ENCODE data around the gene TMEM132D. TPM values are rescaled to one million over a fixed set of nuclear protein-coding genes. Genes with fewer than 3 reads are reported as not detected.

TMEM132D gene
- total and polyA plus RNA-seq, 8 donors = 0.19 to 2.8 (median 0.46) TPM

GRCh38 chr12:129372348-129372747 lies 531.5 kb downstream of the TMEM132D start:
- Histone ChIP-seq H3K4me1 (no peaks in the 10 kb centered on the region), H3K4me3 (no peak overlapping the region), H3K36me3 (no peaks in the 10 kb centered on the region), H3K27me3 (peaks cover 0 to 8% (median 0%) of the 10 kb centered on the region in 4 donors), H3K27ac (no peak overlapping the region), H3K9me3 (no peaks in the 10 kb centered on the region)
- WGBS, 2 donors = 71 to 80% methylated on average over 2 of the region's 2 CpGs
- no peak for FAIRE-seq
- no peak for ATAC-seq
- TF ChIP-seq CTCF (IDR thresholded peaks at IDR 0.05) = no peak
- no peak for DNase-seq
- intact Hi-C loops (cut with DNase I) = no loop called here

GRCh38 chr12:129371268-129371667 lies 532.6 kb downstream of the TMEM132D start:
- no peak for TF ChIP-seq CTCF (IDR thresholded peaks at IDR 0.05)

GRCh38 chr12:129366656-129367055 lies 537.2 kb downstream of the TMEM132D start:
- WGBS, 2 donors = 73 to 76% methylated on average over 9 of the region's 9 CpGs
- no peak for TF ChIP-seq CTCF (IDR thresholded peaks at IDR 0.05)
- Histone ChIP-seq H3K4me3 (no peak overlapping the region), H3K27me3 (peaks cover 0 to 15% (median 0%) of the 10 kb centered on the region in 4 donors), H3K9me3 (no peaks in the 10 kb centered on the region), H3K4me1 (no peaks in the 10 kb centered on the region), H3K36me3 (no peaks in the 10 kb centered on the region), H3K27ac (no peak overlapping the region)
- intact Hi-C loops (cut with DNase I) = no loop called here
- FAIRE-seq = no peak
- DNase-seq = no peak
- no peak for ATAC-seq

More at GRCh38 chr12:129371268-129371667, 532.6 kb downstream of the TMEM132D start:
- WGBS, 2 donors = 50 to 68% methylated on average over 4 of the region's 4 CpGs
- FAIRE-seq (no peak), ATAC-seq (no peak), DNase-seq (no peak)
- Histone ChIP-seq H3K27me3 (peaks cover 0 to 8% (median 0%) of the 10 kb centered on the region in 4 donors), H3K4me1 (no peaks in the 10 kb centered on the region), H3K4me3 (no peak overlapping the region), H3K36me3 (no peaks in the 10 kb centered on the region), H3K9me3 (no peaks in the 10 kb centered on the region), H3K27ac (no peak overlapping the region)
- intact Hi-C loops (cut with DNase I) = no loop called here

GRCh38 chr12:129363041-129363440 lies 540.8 kb downstream of the TMEM132D start:
- FAIRE-seq (no peak), ATAC-seq (peak in 2 of 4 donors; percentile 54 to 71), DNase-seq (no peak)
- Histone ChIP-seq H3K36me3 (no peaks in the 10 kb centered on the region), H3K27ac (no peak overlapping the region), H3K27me3 (peaks cover 0 to 10% (median 0%) of the 10 kb centered on the region in 4 donors), H3K4me3 (no peak overlapping the region), H3K4me1 (no peaks in the 10 kb centered on the region), H3K9me3 (no peaks in the 10 kb centered on the region)
- no peak for TF ChIP-seq CTCF (IDR thresholded peaks at IDR 0.05)
- 28 to 35% methylated on average over 8 of the region's 8 CpGs for WGBS, 2 donors
- intact Hi-C loops (cut with DNase I) = no loop called here

- Histone ChIP-seq H3K36me3 (no peaks in the 10 kb centered on the region), H3K9me3 (no peaks in the 10 kb centered on the region), H3K27me3 (peaks cover 0 to 9% (median 0%) of the 10 kb centered on the region in 4 donors), H3K4me3 (no peak overlapping the region), H3K27ac (no peak overlapping the region), H3K4me1 (no peaks in the 10 kb centered on the region)
- no peak for TF ChIP-seq CTCF (IDR thresholded peaks at IDR 0.05)
- WGBS, 2 donors = 73 to 83% methylated on average over 6 of the region's 6 CpGs
- DNase-seq = no peak
- intact Hi-C loops (cut with DNase I) = no loop called here
- no peak for FAIRE-seq
- ATAC-seq = no peak
Observed at GRCh38 chr12:129357233-129357632, 546.6 kb downstream of the TMEM132D start.
